ENCODE results near the gene ANKRD66.

Gene ANKRD66

GRCh38 chr6:46792635-46793034, 45.9 kb downstream of the ANKRD66 start:
- DNase-seq, result no peak

GRCh38 chr6:46793138-46793537, 46.4 kb downstream of the ANKRD66 start, which contains the start of gene MEP1A:
Gene MEP1A, plus strand, starts transcription at chr6:46793389. Its CDS starts 10 bp downstream, at chr6:46793399.
- DNase-seq, result no peak

DNA sequence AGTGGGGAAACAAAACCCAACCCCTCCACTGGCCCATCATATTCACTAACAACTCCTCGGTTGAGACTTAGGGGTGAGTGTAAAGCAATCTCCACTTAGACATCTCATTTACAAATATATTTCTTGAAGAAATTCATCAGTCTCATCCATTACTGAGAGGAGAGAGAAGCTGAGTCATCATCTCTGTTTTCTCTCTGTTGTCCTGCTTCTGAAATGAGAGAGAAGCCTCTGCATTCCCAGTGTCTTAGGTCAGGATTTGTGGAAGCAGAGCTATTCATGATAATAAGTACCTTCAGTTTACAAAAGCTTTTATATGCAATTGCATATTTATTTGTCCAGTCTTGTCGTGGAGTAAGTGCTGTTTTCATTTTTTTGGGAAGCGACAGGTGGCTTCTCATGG, 47.3 kb downstream of the ANKRD66 start:
- no peak for DNase-seq

DNA sequence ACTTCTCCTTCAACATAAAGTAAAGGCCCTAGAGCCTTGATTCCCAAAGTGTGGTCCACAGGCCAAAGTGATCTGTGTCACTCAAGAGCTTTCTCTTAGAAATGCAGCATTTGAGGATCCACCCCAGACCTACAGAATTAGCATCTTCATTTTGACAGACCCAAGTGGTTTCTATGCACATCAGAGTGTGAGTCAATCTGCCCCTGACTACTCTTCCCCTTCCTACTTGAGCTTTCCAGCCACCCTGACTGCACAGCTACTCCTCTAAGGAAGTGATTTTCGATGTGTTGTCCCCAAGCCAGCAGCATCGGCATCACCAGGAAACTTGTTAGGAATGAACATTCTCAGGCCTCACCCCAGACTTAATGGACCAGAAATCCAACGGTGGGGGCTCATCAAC, 49.1 kb downstream of the ANKRD66 start:
- no peak for DNase-seq

GRCh38 chr6:46796848-46797580, 50.3 kb downstream of the ANKRD66 start:
- no peak for DNase-seq

DNA sequence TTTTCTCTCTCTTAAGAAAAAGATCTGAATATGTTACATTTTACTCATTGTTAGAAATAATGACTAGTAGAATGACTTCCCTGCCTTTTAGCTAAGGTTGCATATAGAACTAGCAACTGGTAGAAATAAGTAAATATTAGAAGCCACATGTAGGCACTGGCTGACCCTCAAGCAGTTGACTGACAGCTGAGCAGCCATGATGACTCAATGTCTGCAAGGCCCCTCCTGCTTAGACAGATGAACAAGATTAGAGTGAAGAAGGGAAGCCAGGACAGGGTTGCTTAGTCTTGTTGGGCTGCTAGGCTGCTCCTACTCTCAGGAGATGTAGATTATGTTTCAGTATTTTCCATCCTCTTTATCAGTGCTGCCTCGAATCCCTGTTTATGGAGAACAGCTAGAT, 52.9 kb downstream of the ANKRD66 start:
- no peak for DNase-seq

- DNase-seq, result no peak
Observed at GRCh38 chr6:46808806-46809205, 62.1 kb downstream of the ANKRD66 start.
